GM12872 (cell line): ENCODE measurements around the gene SENP3.

Source experiments
- TF ChIP-seq, protein P1 (sequence below): IDR thresholded peaks from 3 replicates; pipeline ENCODE4 v1.5.1; 2011; ENCODE audit warnings: low read depth, mild to moderate bottlenecking, low read length, moderate library complexity; ENCODE audit not compliant: insufficient read depth

SENP3 gene

DNA sequence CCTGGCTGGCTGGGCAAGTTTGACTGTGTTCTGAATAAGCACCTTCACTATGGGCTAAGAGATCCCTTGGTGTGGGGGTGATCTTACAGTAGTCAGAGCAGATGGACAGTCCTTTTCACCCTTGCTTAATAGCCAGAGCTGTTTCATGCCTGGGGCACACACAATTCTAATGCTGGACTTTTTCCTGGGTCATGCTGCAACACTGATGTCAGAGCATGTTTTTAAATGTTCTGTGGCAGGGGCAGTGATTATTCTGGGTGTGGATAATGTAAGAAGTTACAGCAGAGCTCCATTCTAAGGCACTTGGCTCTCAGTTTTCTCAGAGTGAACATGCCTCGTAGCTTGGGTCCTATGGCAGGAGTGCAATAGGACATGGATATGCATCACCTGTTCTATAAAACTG, 13.8 kb downstream of the SENP3 start:
- TF ChIP-seq, protein P1, sequence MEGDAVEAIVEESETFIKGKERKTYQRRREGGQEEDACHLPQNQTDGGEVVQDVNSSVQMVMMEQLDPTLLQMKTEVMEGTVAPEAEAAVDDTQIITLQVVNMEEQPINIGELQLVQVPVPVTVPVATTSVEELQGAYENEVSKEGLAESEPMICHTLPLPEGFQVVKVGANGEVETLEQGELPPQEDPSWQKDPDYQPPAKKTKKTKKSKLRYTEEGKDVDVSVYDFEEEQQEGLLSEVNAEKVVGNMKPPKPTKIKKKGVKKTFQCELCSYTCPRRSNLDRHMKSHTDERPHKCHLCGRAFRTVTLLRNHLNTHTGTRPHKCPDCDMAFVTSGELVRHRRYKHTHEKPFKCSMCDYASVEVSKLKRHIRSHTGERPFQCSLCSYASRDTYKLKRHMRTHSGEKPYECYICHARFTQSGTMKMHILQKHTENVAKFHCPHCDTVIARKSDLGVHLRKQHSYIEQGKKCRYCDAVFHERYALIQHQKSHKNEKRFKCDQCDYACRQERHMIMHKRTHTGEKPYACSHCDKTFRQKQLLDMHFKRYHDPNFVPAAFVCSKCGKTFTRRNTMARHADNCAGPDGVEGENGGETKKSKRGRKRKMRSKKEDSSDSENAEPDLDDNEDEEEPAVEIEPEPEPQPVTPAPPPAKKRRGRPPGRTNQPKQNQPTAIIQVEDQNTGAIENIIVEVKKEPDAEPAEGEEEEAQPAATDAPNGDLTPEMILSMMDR, result no peak

DNA sequence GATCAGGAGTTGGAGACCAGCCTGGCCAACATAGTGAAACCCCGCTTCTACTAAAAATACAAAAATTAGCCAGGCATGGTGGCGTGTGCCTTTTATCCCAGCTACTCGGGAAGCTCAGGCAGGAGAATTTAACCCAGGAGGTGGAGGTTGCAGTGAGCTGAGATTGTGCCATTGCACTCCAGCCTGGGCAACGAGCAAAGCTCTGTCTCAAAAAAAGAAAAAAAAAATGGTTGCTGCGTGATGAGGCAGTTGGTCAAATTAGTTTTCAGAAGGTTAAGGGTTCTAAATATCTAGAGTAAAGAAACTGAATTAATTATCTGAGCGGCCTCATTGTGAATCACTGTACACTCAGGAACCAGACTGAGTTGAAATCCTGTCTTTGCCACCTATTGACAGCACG, 14.2 kb downstream of the SENP3 start:
- TF ChIP-seq, protein P1, result no peak

DNA sequence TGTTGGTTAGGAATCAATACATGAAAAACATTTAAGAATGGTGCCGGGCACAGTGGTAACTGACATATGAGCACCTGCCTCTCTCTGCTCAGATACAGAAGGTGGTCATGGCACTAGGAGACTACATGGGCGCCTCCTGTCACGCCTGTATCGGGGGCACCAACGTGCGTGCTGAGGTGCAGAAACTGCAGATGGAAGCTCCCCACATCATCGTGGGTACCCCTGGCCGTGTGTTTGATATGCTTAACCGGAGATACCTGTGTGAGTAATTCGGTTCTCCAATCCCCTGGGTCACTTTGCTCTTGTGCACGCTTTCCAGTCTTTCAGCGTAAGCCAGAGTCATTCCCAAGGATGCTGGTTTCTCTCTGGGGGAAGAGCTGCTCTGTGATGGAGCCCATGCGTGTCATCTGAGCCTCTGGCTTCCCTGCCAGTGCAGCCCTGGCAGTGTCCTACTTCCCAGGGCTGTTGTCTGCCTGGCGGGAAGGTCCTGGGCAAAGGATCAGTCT, 14.8 kb downstream of the SENP3 start:
- TF ChIP-seq, protein P1, result no peak

GRCh38 chr17:7577327-7578199, 15.8 kb downstream of the SENP3 start:
- TF ChIP-seq, protein P1, result no peak

DNA sequence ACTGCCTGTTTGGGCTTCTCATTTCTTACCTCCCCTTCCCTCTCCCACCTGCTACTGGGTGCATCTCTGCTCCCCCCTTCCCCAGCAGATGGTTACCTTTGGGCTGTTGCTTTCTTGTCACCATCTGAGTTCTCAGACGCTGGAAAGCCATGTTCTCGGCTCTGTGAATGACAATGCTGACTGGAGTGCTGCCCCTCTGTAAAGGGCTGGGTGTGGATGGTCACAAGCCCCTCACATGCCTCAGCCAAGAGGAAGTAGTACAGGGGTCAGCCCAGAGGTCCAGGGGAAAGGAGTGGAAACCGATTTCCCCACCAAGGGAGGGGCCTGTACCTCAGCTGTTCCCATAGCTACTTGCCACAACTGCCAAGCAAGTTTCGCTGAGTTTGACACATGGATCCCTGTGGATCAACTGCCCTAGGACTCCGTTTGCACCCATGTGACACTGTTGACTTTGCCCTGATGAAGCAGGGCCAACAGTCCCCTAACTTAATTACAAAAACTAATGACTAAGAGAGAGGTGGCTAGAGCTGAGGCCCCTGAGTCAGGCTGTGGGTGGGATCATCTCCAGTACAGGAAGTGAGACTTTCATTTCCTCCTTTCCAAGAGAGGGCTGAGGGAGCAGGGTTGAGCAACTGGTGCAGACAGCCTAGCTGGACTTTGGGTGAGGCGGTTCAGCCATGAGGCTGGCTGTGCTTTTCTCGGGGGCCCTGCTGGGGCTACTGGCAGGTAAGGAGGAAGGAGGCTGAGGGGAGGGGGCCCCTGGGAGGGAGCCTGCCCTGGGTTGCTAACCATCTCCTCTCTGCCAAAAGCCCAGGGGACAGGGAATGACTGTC, 17.5 kb downstream of the SENP3 start, which contains the start of gene CD68:
CD68 (plus strand) TSS at position 638 of the 833 bp plus-strand sequence; CDS start at position 678, 40 bp downstream.
- TF ChIP-seq, protein P1, result no peak

DNA sequence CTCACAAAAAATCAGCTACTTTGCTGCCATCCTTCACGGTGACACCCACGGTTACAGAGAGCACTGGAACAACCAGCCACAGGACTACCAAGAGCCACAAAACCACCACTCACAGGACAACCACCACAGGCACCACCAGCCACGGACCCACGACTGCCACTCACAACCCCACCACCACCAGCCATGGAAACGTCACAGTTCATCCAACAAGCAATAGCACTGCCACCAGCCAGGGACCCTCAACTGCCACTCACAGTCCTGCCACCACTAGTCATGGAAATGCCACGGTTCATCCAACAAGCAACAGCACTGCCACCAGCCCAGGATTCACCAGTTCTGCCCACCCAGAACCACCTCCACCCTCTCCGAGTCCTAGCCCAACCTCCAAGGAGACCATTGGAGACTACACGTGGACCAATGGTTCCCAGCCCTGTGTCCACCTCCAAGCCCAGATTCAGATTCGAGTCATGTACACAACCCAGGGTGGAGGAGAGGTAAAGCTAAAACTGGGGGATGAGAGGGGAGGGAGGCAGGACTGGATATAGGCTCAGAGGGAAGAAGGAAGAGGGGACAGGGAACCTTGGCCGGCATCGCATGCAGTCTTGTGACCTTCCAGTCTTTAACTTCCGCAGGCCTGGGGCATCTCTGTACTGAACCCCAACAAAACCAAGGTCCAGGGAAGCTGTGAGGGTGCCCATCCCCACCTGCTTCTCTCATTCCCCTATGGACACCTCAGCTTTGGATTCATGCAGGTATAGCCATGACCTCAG, 18.3 kb downstream of the SENP3 start:
- TF ChIP-seq, protein P1, result no peak
